Mononuclear cell (primary cell): ENCODE measurements around the gene CYP3A4. TPM values are rescaled to one million over a fixed set of nuclear protein-coding genes. Genes with fewer than 3 reads are reported as not detected.
"Not testable (repeated sequence)": the region's sequence is repeated elsewhere in the genome, so short reads cannot be mapped to it uniquely, and the experiment has no call there.

Experiments
- H3K27me3 ChIP-seq: 2 replicates; pipeline ENCODE4 v1.6.0; 2011; ENCODE audit warnings: low read length, control low read depth; ENCODE audit not compliant: insufficient read depth
- H3K4me1 ChIP-seq: 2 replicates; pipeline ENCODE4 v1.5.1; 2011; ENCODE audit warnings: mild to moderate bottlenecking, low read length, control low read depth; ENCODE audit not compliant: insufficient read depth
- H3K4me3 ChIP-seq: 2 replicates; pipeline ENCODE4 v1.5.1; 2011; ENCODE audit warnings: mild to moderate bottlenecking, low read length, moderate library complexity
- H3K9me3 ChIP-seq: 2 replicates; pipeline ENCODE4 v1.5.1; 2011; ENCODE audit warnings: low read depth, mild to moderate bottlenecking, control low read depth, low read length
- total RNA-seq: library from RNA; depleted of rRNA; stranded (reverse); fragments of >200 nt; gene quantifications from one replicate; pipeline ENCODE4 v1.2.3, GENCODE V29; 2012

Gene CYP3A4
- total RNA-seq, 1 donor, result not detected

DNA sequence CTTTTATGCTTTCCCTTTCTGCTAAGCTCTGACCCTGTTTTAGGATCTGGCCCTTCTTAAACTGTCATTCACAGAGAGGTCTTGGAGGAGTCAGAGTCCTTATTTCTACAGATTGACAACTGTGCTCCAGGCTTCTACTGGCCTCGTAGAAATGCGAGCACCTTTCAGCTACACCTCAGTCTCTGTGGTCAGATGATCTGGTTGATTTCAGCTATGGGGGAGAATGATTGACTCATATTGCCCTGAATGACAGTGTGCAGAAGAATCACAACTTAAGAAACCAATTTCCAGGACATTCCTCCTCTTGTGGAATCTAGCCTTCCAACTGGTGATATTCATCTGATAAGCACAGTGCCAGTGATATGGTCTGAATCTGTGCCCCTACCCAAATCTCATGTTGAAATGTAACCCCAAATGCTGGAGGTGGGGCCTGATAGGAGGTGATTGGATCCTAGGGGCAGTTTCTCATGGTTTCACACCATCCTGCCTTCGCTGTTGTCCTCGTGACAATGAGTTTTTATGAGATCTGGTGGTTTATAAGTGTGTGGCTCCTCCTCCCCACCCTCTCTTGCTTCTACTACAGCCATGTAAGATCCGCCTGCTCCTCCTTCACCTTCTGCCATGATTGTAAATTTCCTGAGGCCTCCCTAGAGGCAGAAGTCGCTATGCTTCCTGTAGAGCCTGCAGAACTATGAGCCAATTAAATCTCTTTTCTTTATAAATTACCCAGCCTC, 35.0 kb downstream of the CYP3A4 start:
- H3K9me3 ChIP-seq, result no peaks in the 10 kb centered on the region
- no peaks in the 10 kb centered on the region for H3K4me1 ChIP-seq
- H3K4me3 ChIP-seq, result no peak overlapping the region
- H3K27me3 ChIP-seq, result peaks cover 11% of the 10 kb centered on the region

DNA sequence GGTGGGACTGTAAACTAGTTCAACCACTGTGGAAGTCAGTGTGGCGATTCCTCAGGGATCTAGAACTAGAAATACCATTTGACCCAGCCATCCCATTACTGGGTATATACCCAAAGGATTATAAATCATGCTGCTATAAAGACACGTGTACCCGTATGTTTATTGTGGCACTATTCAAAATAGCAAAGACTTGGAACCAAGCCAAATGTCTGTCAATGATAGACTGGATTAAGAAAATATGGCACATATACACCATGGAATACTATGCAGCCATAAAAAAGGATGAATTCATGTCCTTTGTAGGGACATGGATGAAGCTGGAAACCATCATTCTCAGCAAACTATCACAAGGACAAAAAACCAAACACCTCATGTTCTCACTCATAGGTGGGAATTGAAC, 37.1 kb downstream of the CYP3A4 start:
- not testable (repeated sequence) for H3K4me1 ChIP-seq, H3K9me3 ChIP-seq, H3K27me3 ChIP-seq, H3K4me3 ChIP-seq

DNA sequence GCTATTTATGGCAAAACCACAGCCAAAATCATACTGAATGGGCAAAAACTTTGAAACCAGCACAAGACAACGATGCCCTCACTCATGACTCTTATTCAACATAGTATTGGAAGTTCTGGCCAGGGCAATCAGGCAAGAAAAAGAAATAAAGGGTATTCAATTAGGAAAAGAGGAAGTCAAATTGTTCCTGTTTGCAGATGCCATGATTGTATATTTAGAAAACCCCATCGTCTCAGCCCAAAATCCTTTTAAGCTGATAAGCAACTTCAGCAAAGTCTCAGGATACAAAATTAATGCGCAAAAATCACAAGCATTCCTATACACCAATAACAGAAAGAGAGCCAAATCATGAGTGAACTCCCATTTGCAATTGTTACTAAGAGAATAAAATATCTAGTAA, 38.6 kb downstream of the CYP3A4 start:
- H3K4me1 ChIP-seq, result peaks cover 11% of the 10 kb centered on the region
- H3K27me3 ChIP-seq, H3K4me3 ChIP-seq, H3K9me3 ChIP-seq: not testable (repeated sequence)

DNA sequence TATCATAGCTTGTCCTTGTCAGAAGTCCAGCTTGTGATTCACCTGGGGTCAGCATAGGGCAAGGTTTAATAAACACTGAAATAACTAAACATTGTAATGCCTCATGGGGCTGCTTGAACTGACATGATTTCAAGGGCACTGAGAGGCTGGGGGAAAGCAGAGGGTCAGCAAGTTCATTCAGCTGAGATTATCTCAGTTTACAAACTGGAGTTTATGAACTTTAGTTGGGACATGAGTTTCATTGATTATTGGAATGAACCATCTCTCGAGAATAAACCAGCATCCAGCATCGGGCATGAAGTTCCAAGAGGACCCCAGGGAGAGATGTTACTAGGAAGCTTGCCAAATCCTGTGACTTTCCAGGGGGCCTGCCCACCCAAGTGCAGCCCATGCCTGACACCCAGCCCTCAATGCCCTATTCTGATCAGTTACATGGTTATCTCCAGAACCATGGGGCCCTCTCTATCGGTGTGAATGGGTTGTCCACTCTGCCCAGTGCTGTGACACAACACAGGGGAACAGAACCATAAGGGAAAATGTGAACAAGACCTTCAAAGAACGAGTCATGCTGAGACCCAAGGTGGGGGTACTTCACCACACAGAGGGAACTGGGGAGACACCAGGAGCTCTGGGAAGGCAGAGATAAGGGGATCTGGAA, 41.1 kb downstream of the CYP3A4 start:
- no peaks in the 10 kb centered on the region for H3K27me3 ChIP-seq
- H3K4me1 ChIP-seq, result peaks cover 16% of the 10 kb centered on the region
- no peak overlapping the region for H3K4me3 ChIP-seq
- no peaks in the 10 kb centered on the region for H3K9me3 ChIP-seq

DNA sequence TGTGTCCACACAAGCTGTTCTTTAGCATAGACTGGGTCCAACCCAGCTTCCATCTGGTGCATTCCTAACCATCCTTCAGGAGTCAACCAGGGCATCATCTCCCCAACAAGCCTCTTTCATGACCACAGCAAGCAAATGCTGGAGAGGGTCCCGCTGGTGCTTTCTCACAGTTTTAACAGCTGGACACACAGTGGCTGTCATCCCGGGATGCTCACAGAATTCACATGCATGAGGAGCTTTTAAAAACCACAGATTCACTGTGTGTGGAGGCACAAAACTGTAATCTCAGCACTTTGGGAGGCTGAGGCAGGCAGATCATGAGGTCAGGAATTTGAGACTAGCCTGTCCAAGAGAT, 42.6 kb downstream of the CYP3A4 start:
- H3K9me3 ChIP-seq, result no peaks in the 10 kb centered on the region
- H3K27me3 ChIP-seq, result no peaks in the 10 kb centered on the region
- no peak overlapping the region for H3K4me3 ChIP-seq
- peaks cover 16% of the 10 kb centered on the region for H3K4me1 ChIP-seq

DNA sequence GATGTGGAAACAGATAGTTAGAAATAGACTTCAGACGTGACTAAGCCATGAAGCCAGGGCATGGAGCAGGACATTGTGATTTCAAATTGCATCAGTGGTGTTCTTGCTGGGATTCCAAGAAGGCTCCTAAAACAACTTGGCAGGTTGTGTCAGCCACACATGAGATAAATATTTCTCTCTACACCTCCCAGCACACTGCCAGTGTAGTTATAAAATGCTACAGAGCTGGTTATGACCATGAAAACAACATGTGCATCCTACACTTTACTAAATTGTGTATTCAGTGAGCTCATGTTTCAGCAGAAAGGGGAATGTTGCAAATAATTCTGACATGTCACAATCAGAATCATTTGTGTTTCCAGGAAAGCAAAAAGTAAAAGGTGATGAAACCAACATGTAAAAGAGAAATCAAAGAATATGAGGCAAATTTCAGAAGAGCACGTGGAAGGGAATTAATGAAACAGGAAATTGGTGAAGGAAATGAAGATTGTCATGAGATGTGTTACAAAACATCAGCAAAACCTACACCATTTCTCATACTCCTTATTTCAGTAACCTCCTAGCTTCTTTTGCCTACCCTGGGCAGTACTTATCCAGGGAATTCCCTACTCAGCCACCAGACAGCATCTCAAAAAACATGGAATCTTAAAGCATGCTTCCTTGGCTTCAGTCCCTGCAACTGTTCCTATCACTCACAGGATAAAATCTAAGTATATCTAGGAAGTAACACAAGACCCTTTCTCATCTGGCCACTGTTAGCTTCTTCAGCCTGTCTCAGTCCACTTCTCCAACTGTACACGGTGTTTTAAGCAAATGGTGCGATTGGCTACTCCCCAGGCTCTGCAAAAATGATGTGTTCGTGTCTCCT, 43.2 kb downstream of the CYP3A4 start:
- Histone ChIP-seq H3K4me1 (peaks cover 16% of the 10 kb centered on the region), H3K9me3 (no peaks in the 10 kb centered on the region), H3K27me3 (no peaks in the 10 kb centered on the region), H3K4me3 (no peak overlapping the region)

DNA sequence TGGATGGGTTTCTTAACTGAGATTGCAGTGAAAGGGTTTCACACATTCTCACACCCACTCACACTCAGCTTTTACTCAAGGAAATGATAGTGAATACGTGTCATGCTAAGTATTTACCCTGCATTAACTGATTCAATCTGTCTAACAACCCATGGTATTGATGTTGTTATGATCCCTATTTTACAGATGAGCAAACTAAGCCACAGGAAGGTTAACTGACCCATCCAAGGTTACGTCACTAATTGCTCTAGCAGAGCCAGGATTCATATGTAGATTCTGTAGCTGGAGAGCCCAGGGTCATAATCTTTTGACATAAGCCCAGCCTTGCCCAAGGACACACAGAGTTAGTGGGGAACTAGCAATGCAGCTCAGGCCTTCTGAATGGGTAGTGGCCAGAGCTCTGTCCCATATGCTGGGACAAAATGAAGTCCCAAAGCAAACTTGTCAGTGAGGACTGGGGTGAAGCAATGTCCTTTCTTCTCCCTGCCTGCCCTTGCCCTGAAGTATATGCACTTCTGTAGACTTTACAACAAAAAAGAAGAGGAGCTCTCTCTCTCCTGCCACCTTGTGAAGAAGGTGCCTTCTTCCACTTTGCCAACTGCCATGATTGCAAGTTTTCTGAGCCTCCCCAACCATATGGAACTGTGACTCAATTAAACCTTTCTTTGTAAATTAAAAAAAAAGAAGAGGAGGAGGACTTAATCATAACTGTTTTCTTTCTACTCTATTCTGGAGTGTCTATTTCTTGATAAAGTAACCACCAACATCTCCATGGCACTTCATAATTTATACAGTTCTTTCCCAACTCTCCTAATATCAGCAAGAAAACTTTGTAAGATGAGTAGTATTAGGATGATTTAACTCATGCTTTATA, 44.0 kb downstream of the CYP3A4 start:
- Histone ChIP-seq H3K9me3 (no peaks in the 10 kb centered on the region), H3K27me3 (no peaks in the 10 kb centered on the region), H3K4me3 (no peak overlapping the region), H3K4me1 (peaks cover 16% of the 10 kb centered on the region)

DNA sequence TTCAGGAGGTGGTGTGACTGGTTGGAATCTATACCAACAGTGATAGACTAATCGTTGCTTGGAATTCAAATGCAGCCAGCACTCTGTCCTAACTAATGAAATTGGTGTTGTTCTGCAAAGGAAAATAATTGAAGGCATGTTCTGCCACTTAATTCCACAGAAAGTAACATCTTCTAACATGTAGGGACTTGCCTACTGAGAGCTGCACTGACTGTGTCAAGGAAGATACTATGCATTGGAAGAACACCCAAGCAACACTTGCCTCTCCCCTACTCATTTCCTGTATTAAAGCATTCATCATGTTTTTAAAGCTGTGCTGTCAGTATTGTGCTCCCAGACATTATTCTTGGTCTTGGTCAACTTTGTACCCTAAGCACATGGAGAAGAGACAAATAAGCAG, 46.3 kb downstream of the CYP3A4 start:
- H3K4me3 ChIP-seq, result no peak overlapping the region

DNA sequence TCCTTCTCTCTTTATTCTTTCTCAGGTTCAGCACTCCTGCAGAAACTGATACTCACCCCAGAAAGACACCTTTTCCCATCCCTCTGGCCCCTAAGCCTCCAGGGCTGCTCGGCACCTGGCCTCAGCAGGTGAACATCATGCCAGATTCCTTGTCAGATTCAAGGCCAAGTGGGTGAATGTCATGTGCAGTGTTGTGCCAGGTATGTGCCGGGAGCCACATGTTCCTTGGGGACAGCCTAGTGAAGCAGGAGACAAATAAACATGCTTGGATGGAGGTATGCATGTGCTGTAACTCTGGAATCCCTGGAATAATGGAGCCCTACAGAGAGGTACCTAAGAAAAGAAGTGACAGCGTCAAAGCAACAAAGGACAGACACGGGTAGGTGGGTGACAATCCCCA, 47.3 kb downstream of the CYP3A4 start:
- not testable (repeated sequence) for H3K27me3 ChIP-seq, H3K9me3 ChIP-seq, H3K4me3 ChIP-seq
- H3K4me1 ChIP-seq, result peaks cover 16% of the 10 kb centered on the region

More for the DNA sequence above, 46.3 kb downstream of the CYP3A4 start:
- H3K9me3 ChIP-seq, result no peaks in the 10 kb centered on the region
- H3K4me1 ChIP-seq, result peaks cover 16% of the 10 kb centered on the region
- H3K27me3 ChIP-seq, result no peaks in the 10 kb centered on the region

DNA sequence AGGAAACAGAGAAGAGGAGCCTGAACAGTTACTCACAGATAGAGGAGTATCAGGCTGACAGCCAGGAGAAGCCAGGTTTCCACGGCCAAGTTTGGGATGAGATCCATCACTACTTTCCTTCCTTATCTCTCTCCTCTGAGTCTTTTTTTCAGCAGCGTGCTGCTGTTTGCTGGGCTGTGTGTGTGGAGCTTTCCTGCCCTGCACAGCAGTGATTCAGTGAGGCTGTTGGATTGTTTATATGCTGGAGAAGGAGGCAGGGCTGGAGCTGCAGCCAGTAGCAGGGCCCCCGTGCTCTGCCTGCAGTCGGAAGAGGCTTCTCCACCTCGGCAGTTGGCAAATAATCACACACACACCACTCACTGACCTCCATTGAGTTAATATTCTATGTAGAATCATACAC, 49.0 kb downstream of the CYP3A4 start, which contains the start of gene CYP3A7:
CYP3A7 (minus strand) TSS at position 210 of the 400 bp plus-strand sequence; CDS start at position 107, 103 bp downstream.
- no peaks in the 10 kb centered on the region for H3K9me3 ChIP-seq
- no peak within 1 kb of the TSS for H3K4me3 ChIP-seq
- peaks cover 3% of the 10 kb centered on the region for H3K4me1 ChIP-seq
- no peaks in the 10 kb centered on the region for H3K27me3 ChIP-seq

DNA sequence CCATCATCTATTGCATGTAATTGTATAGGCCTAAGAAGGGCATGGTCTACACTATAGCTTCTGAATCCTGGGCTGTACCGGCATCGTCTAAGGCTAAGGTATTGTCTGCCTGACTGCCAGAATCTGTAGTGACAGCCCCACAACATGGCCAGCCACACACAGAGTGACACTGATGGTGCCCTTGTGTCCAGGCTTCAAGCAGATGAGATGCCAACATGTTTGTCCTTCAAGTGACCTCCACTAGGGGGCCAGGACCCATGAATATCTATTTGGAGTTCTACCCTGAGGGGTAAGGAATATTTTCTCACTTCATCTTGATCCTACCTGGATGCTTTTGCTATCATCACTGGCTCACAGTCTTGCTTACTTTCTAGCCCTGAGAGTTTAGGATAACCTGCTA, 50.5 kb downstream of the CYP3A4 start:
- H3K27me3 ChIP-seq, result no peaks in the 10 kb centered on the region
- no peaks in the 10 kb centered on the region for H3K4me1 ChIP-seq
- H3K9me3 ChIP-seq, result no peaks in the 10 kb centered on the region
- H3K4me3 ChIP-seq, result no peak overlapping the region

DNA sequence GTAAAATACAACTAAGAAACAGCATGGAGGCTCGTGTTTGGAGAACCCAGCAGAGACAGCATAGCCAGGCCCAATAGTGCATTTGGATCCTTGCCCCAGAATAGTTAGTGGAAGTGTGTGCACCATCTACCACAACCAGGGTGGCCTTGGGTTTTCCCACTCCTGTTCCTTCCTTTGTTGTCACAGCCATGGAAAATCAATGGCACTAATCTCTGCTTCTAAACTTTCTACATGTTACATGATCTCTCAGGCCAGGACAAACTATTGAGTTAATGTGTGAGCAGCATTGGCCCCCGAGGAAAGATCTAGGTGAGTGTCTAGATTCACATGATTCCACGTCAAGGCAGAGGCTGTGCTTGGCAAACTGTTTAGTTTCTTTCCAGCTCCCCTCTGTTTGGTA, 51.0 kb downstream of the CYP3A4 start:
- Histone ChIP-seq H3K9me3 (no peaks in the 10 kb centered on the region), H3K27me3 (no peaks in the 10 kb centered on the region), H3K4me3 (no peak overlapping the region)

DNA sequence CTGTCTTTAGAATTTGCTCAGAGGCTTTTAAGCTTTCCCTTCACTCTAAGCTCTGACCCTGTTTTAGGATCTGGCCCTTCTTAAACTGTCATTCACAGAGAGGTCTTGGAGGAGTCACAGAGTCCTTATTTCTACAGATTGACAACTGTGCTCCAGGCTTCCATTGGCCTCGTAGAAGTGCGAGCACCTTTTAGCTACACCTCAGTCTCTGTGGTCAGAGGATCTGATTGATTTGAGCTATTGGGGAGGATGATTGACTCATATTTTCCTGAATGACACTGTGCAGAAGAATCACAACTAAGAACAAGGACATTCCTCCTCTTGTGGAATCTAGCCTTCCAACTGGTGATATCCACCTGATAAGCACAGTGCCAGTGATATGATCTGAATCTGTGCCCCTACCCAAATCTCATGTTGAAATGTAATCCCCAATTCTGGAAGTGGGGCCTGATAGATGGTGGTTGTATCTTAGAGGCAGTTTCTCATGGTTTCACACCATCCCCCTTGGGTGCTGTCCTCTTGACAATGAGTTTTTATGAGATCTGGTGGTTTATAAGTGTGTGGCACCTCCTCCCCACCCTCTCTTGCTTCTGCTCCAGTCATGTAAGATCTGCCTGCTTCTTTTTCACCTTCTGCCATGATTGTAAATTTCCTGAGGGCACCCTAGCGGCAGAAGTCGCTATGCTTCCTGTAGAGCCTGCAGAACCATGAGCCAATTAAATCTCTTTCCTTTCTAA, 52.2 kb downstream of the CYP3A4 start:
- Histone ChIP-seq H3K9me3 (no peaks in the 10 kb centered on the region), H3K4me1 (no peaks in the 10 kb centered on the region), H3K27me3 (no peaks in the 10 kb centered on the region), H3K4me3 (no peak overlapping the region)

More for the DNA sequence above, 51.0 kb downstream of the CYP3A4 start:
- H3K4me1 ChIP-seq, result no peaks in the 10 kb centered on the region

DNA sequence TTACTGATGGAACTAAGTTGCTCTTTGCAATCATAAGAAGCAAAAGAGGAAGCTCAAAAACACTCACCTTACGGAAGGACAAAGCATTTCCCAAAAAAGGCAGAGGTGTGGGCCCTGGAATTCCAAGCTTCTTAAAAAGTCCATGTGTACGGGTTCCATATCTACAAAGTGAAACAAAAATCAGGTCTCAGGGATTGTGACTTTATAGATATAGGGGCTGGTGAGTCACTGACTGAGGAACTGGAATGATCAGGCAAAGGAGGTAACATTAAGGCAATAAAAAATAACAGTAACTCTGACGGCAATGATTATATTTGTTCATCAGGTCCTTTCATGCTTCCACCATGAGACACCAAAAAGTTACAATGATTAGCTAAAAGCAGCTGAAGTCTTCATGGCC, 53.0 kb downstream of the CYP3A4 start:
- H3K4me1 ChIP-seq, result no peaks in the 10 kb centered on the region
- H3K27me3 ChIP-seq, result no peaks in the 10 kb centered on the region
- no peaks in the 10 kb centered on the region for H3K9me3 ChIP-seq
- no peak overlapping the region for H3K4me3 ChIP-seq
